Mesenchymal stem cell (in vitro differentiated cells and primary cell): Measurements from ENCODE around the gene ETV6.
A peak's percentile ranks its signal among the peaks of the same experiment; 100 is the strongest.

ENCODE experiments used
- DNase-seq: peaks from one replicate; pipeline ENCODE4 v3.0.0-alpha.2; 2013
- H2AFZ ChIP-seq: one replicate; pipeline ENCODE4 v1.6.1; 2013; ENCODE audit warnings: low read depth, mild to moderate bottlenecking, control low read depth, inconsistent platforms, low read length, moderate library complexity
- H2AK5ac ChIP-seq: 2 replicates; pipeline ENCODE4 v1.6.1; 2013; ENCODE audit warnings: low read length, moderate library complexity, mild to moderate bottlenecking, inconsistent platforms; ENCODE audit not compliant: severe bottlenecking
- H2BK120ac ChIP-seq: one replicate; pipeline ENCODE4 v1.6.1; 2013; ENCODE audit warnings: low read depth, mild to moderate bottlenecking, inconsistent platforms, low read length, moderate library complexity
- H2BK12ac ChIP-seq, 2 experiments: one replicate each; pipeline ENCODE4 v1.6.1; 2013; ENCODE audit warnings: inconsistent platforms in 2 of 2, low read length in 2 of 2, mild to moderate bottlenecking in 2 of 2, moderate library complexity in 2 of 2, control low read depth in 1 of 2
- H2BK15ac ChIP-seq: one replicate; pipeline ENCODE4 v1.6.1; 2013; ENCODE audit warnings: mild to moderate bottlenecking, low read depth, inconsistent platforms; ENCODE audit not compliant: poor library complexity, severe bottlenecking
- H2BK5ac ChIP-seq: 2 replicates; pipeline ENCODE4 v1.6.1; 2013; ENCODE audit warnings: low read depth, mild to moderate bottlenecking, low read length, control low read depth, inconsistent platforms; ENCODE audit not compliant: poor library complexity, severe bottlenecking
- H3K14ac ChIP-seq, 2 experiments: one replicate each; pipeline ENCODE4 v1.6.1; 2013; ENCODE audit warnings: inconsistent platforms in 2 of 2, low read length in 2 of 2, control low read depth in 1 of 2, mild to moderate bottlenecking in 1 of 2, moderate library complexity in 1 of 2
- H3K18ac ChIP-seq, 2 experiments: one replicate each; pipeline ENCODE4 v1.6.1; 2013; ENCODE audit warnings: inconsistent platforms in 2 of 2, low read length in 2 of 2, control low read depth in 1 of 2, low read depth in 1 of 2, mild to moderate bottlenecking in 1 of 2
- H3K23ac ChIP-seq, 2 experiments: one replicate each; pipeline ENCODE4 v1.6.1; 2013; ENCODE audit warnings: inconsistent platforms in 2 of 2, low read length in 2 of 2, mild to moderate bottlenecking in 2 of 2, moderate library complexity in 2 of 2, control low read depth in 1 of 2
- H3K27ac ChIP-seq: 2 replicates; pipeline ENCODE4 v1.5.1; 2013; ENCODE audit warnings: mild to moderate bottlenecking, moderate library complexity, low read length, control low read depth, inconsistent platforms; ENCODE audit not compliant: poor library complexity, severe bottlenecking
- H3K27me3 ChIP-seq, 2 experiments: 2 replicates each; pipeline versions ENCODE4 v1.6.1 to v1.7.0; 2013; ENCODE audit warnings: low read length in 2 of 2, mild to moderate bottlenecking in 2 of 2, moderate library complexity in 2 of 2, control low read depth in 1 of 2, inconsistent platforms in 1 of 2; ENCODE audit not compliant: control insufficient read depth in 1 of 2, insufficient read depth in 1 of 2
- H3K36me3 ChIP-seq, 2 experiments: 2 replicates each; pipeline versions ENCODE4 v1.6.1 to v1.7.0; 2013; ENCODE audit warnings: low read length in 2 of 2, control low read depth in 1 of 2, inconsistent platforms in 1 of 2, low read depth in 1 of 2, mild to moderate bottlenecking in 1 of 2; ENCODE audit not compliant: insufficient read depth in 2 of 2, control insufficient read depth in 1 of 2
- H3K4ac ChIP-seq, 2 experiments: one replicate each; pipeline ENCODE4 v1.6.1; 2013; ENCODE audit warnings: inconsistent platforms in 2 of 2, low read length in 2 of 2, mild to moderate bottlenecking in 2 of 2, moderate library complexity in 2 of 2, control low read depth in 1 of 2, low read depth in 1 of 2
- H3K4me1 ChIP-seq: 2 replicates; pipeline ENCODE4 v1.6.1; 2013; ENCODE audit warnings: low read depth, low read length, control low read depth; ENCODE audit not compliant: control insufficient read depth, insufficient read depth
- H3K4me2 ChIP-seq: 2 replicates; pipeline ENCODE4 v1.6.1; 2013; ENCODE audit warnings: low read length, mild to moderate bottlenecking, inconsistent platforms; ENCODE audit not compliant: poor library complexity, severe bottlenecking
- H3K4me3 ChIP-seq, 2 experiments: 2 replicates each; pipeline versions ENCODE4 v1.5.1 to v1.7.0; 2013; ENCODE audit warnings: low read length in 2 of 2, mild to moderate bottlenecking in 2 of 2, control low read depth in 1 of 2, low read depth in 1 of 2; ENCODE audit not compliant: insufficient read depth in 1 of 2
- H3K79me1 ChIP-seq: replicated peaks from 2 replicates; pipeline ENCODE4 v1.6.1; 2013; ENCODE audit warnings: mild to moderate bottlenecking, control low read depth, low read length, inconsistent platforms; ENCODE audit not compliant: poor library complexity, severe bottlenecking
- H3K9ac ChIP-seq: 2 replicates; pipeline ENCODE4 v1.7.0; 2013; ENCODE audit warnings: mild to moderate bottlenecking, low read length, moderate library complexity
- H3K9me3 ChIP-seq: 2 replicates; pipeline ENCODE4 v1.7.0; 2013; ENCODE audit warnings: mild to moderate bottlenecking, low read length; ENCODE audit not compliant: control insufficient read depth
- H4K8ac ChIP-seq: one replicate; pipeline ENCODE4 v1.6.1; 2013; ENCODE audit warnings: inconsistent platforms, mild to moderate bottlenecking, low read length, moderate library complexity
- H4K91ac ChIP-seq: one replicate; pipeline ENCODE4 v1.6.1; 2013; ENCODE audit warnings: mild to moderate bottlenecking, low read length, inconsistent platforms
- WGBS: methylation state at CpG from one replicate; pipeline ENCODE4 v1.1.7; 2013; ENCODE audit warnings: mixed read lengths; 5-methylcytosine and 5-hydroxymethylcytosine counted together

ETV6 gene

DNA sequence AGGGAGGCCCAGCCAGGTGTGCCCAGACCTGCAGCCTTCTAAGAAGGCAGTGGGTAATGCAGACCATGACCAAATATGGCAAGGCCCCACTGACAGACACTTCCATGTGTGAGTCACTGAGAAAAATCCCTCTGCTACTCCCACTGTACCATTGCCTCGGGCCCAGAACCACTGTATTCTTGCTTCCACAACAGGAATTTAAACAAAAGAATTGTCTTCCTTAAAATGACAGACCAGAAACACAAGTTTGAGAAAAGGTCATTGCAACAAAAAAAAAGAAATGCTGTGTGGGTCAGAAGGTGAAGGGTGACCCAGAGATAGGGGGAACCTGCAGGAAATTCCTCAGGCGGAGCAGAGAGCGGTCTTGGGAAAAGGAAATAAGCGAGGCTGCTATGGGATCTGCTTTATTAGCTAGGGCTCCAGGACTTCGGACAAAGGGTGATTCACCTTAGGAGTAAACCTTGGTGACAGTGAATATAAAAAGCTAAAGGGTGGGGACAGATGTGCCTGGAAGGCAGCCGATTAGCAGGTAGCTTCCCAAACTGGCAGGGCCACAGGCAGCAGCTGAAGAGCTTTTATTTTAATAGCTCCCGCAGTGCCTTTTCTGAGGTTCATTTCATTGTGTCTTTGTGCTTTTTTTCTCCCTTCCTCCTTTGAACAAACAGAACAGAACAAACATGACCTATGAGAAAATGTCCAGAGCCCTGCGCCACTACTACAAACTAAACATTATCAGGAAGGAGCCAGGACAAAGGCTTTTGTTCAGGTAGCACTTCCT is 236.0 kb downstream of the ETV6 start:
- Histone ChIP-seq H3K9ac (no peak overlapping the region), H2BK12ac (no peak overlapping the region), H3K18ac (no peak overlapping the region), H3K14ac (no peak overlapping the region), H3K23ac (no peak overlapping the region), H2AK5ac (peak overlapping the region; percentile 24), H4K91ac (peak overlapping the region; percentile 41), H2BK15ac (no peak overlapping the region), H3K4me2 (no peak overlapping the region), H3K9me3 (no peaks in the 10 kb centered on the region), H3K79me1 (peaks cover 13% of the 10 kb centered on the region), H3K4me3 (no peak overlapping the region), H3K36me3 (peaks cover 13 to 35% of the 10 kb centered on the region in 2 experiments), H4K8ac (peak overlapping the region; percentile 76), H2BK120ac (no peak overlapping the region), H3K27ac (peak overlapping the region; percentile 72), H2BK5ac (peak overlapping the region; percentile 11), H3K4ac (no peak overlapping the region), H3K4me1 (peaks cover 10% of the 10 kb centered on the region), H3K27me3 (no peaks in the 10 kb centered on the region), H2AFZ (no peak overlapping the region)
- WGBS, result 67% methylated on average over 8 of the region's 8 CpGs
- peak; percentile 62 for DNase-seq

DNA sequence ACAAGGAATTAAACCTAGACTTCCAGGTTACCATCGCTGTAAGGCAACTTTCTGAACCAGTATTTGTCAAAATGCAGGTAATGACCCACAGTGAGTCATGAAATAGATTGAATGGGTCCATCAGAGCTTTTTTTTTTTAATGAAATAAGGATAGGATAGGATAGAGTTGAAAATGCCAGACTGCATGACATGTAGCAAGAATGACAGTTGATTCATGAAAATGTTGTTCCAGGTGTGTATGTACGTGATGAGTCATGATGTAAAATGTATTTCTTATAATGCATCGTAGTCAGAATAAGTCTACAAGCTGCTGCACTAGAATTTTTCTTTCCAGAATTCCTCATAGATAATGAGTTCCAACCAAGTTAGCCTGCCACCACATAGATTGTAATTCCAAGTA is 236.9 kb downstream of the ETV6 start:
- Histone ChIP-seq H3K27me3 (no peaks in the 10 kb centered on the region), H3K14ac (no peak overlapping the region), H2AK5ac (no peak overlapping the region), H2BK15ac (no peak overlapping the region), H3K27ac (no peak overlapping the region), H3K23ac (no peak overlapping the region), H2BK120ac (no peak overlapping the region), H4K8ac (no peak overlapping the region), H3K4me2 (no peak overlapping the region), H3K9ac (no peak overlapping the region), H3K4me3 (no peak overlapping the region), H2BK5ac (no peak overlapping the region), H2BK12ac (no peak overlapping the region), H3K79me1 (peaks cover 16% of the 10 kb centered on the region), H3K4ac (no peak overlapping the region), H3K4me1 (peaks cover 8% of the 10 kb centered on the region), H4K91ac (no peak overlapping the region), H3K9me3 (no peaks in the 10 kb centered on the region), H3K18ac (no peak overlapping the region), H2AFZ (no peak overlapping the region), H3K36me3 (peaks cover 18 to 42% of the 10 kb centered on the region in 2 experiments)
- 96% methylated on average over 3 of the region's 3 CpGs for WGBS
- DNase-seq, result no peak

- H2BK120ac ChIP-seq, result no peak overlapping the region
- H4K91ac ChIP-seq, result no peak overlapping the region
- H3K9me3 ChIP-seq, result no peaks in the 10 kb centered on the region
- H3K4me2 ChIP-seq, result no peak overlapping the region
- H2AK5ac ChIP-seq, result no peak overlapping the region
- no peak overlapping the region for H3K18ac ChIP-seq
- no peak overlapping the region for H2BK12ac ChIP-seq
- no peak for DNase-seq
- 95% methylated on average over 3 of the region's 3 CpGs for whole genome bisulfite sequencing
- peaks cover 3% of the 10 kb centered on the region for H3K4me1 ChIP-seq
- no peak overlapping the region for H3K9ac ChIP-seq
- H3K4ac ChIP-seq, result no peak overlapping the region
- no peak overlapping the region for H2BK15ac ChIP-seq
- H3K23ac ChIP-seq, result no peak overlapping the region
- no peak overlapping the region for H3K27ac ChIP-seq
- no peak overlapping the region for H2AFZ ChIP-seq
- no peak overlapping the region for H3K4me3 ChIP-seq
- H3K79me1 ChIP-seq, result peaks cover 25% of the 10 kb centered on the region
- H3K14ac ChIP-seq, result no peak overlapping the region
- no peaks in the 10 kb centered on the region for H3K27me3 ChIP-seq
- H2BK5ac ChIP-seq, result no peak overlapping the region
- no peak overlapping the region for H4K8ac ChIP-seq
- peaks cover 31 to 49% of the 10 kb centered on the region in 2 experiments for H3K36me3 ChIP-seq
These were observed 238.6 kb downstream of the ETV6 start for GRCh38 chr12:11888029-11888428.

GRCh38 chr12:11891346-11891745 is 241.9 kb downstream of the ETV6 start:
- Histone ChIP-seq H2BK12ac (no peak overlapping the region), H3K27me3 (no peaks in the 10 kb centered on the region), H3K4me3 (no peak overlapping the region), H3K27ac (no peak overlapping the region), H3K36me3 (peaks cover 40 to 52% of the 10 kb centered on the region in 2 experiments), H4K91ac (no peak overlapping the region), H2AK5ac (no peak overlapping the region), H4K8ac (no peak overlapping the region), H2BK120ac (no peak overlapping the region), H2BK15ac (no peak overlapping the region), H2BK5ac (no peak overlapping the region), H3K18ac (no peak overlapping the region), H3K4me2 (no peak overlapping the region), H2AFZ (no peak overlapping the region), H3K79me1 (peaks cover 24% of the 10 kb centered on the region), H3K4ac (no peak overlapping the region), H3K14ac (no peak overlapping the region), H3K23ac (no peak overlapping the region), H3K9ac (no peak overlapping the region), H3K4me1 (no peaks in the 10 kb centered on the region), H3K9me3 (no peaks in the 10 kb centered on the region)
- DNase-seq, result no peak
- WGBS, result 98% methylated on average over 3 of the region's 4 CpGs
